DMS53 treated with DMSO at 0.1 percent for 48 hours (cell line): ENCODE data around the gene PATE4.

ENCODE experiments used
- DNase-seq: peaks from one replicate; lab custom pipeline; 2025; ENCODE audit not compliant: unreplicated experiment; lab: John Stamatoyannopoulos, UW

PATE4 gene

DNA sequence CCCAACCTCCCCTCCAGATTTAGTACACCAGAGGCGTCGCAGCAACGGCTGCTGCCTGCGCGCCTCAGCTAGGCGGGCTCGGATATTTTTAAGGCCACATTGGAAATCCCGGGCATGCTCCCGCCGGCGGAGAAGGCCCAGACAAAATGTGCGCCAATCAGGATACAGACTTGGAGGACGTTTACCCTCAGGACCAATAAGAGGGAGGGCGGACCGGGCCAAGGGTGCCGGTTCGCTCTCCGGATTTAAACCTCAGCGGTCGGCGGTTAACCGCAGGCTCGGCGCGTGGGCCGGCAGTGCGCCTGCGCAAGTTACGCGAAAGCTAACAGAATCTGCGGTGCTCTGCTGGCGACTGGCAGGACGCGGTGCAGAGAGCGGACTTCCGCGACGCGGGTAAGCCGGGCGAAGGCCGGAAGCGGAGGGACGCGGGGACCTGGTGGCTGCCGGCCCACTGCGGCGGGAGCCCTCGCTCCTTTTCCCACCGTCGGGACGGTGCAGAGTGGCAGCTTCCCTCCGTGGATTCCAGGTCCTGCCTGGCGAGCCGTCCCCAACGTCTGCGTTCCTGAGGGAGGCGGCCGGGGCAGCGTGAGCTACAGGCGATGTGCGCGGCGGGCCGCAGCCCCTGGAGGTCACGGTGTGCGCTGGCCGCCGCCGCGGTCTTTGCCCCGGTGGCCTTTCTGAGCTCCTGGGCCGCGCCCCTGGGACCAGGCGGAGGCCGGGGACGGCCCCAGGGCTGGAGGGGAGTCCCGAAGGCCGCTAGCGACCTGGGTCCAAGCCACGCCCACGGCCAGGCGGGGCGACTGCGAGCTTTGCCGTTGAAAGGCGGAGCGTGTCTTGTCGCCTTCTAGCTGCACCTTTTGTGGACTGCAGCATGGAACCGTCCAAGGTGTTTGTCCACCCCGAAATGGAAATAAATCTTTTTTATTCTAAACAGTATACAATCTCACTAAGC lies 54.5 kb downstream of the PATE4 start, which contains the start of gene HYLS1:
HYLS1 (plus strand) TSS at position 296 of the 952 bp plus-strand sequence. CDS start 11,701 bp downstream, outside the sequence.
- peak; percentile 96 for DNase-seq
